K562 (cell line): ENCODE data around the gene NUAK1.

Experiments used
- ARID4B ChIP-seq: sonication (generic); formaldehyde crosslinking; IDR thresholded peaks from 2 replicates; pipeline ENCODE4 v1.8.0; 2022; ENCODE audit warnings: mild to moderate bottlenecking, missing genetic modification reagents
- CBX1 ChIP-seq: sonication (generic); IDR thresholded peaks from 2 replicates; pipeline ENCODE4 v1.6.1; 2016; ENCODE audit warnings: antibody characterized with exemption, low read depth, mild to moderate bottlenecking
- CTCF ChIP-seq, 3 experiments: IDR thresholded peaks in 2 of 3; conservative IDR thresholded peaks in 1 of 3; 2 replicates each; pipeline ENCODE4 v1.5.1; 2011 to 2012; ENCODE audit warnings: low read length in 3 of 3, mild to moderate bottlenecking in 3 of 3, control low read depth in 2 of 3, improper control_type of control experiment in 1 of 3, inconsistent platforms in 1 of 3, low read depth in 1 of 3, mixed read lengths in 1 of 3, moderate library complexity in 1 of 3; ENCODE audit not compliant: insufficient read depth in 2 of 3
- GABPA ChIP-seq: fragments of 200-800 bp; sonication (Bioruptor generic); conservative IDR thresholded peaks from 2 replicates; pipeline ENCODE4 v1.6.1; 2016; ENCODE audit warnings: low read depth, missing genetic modification characterization, missing compliant biosample characterization
- ZNF134 ChIP-seq: fragments of 250-450 bp; sonication (Bioruptor Pico); conservative IDR thresholded peaks from 2 replicates; pipeline ENCODE4 v1.4.0; 2020

GRCh38 chr12:106088811-106089485 lies 49.8 kb downstream of the NUAK1 start:
- TF ChIP-seq ARID4B (CRISPR knock-in tag) (no peak), ZNF134 (CRISPR knock-in tag) (no peak), CTCF (IDR thresholded peaks at IDR 0.05 in 2 of 3, conservative IDR thresholded peaks at IDR 0.05 in 1 of 3; ENCODE audit: insufficient read depth in 2 of 3, low read depth in 1 of 3, low read length in 3 of 3) (no peak), GABPA (tag) (no peak), CBX1 (no peak)
